NCI-H460 (cell line): ENCODE measurements around the gene PEAK1. TPM values are rescaled to one million over a fixed set of nuclear protein-coding genes. Genes with fewer than 3 reads are reported as not detected.
A peak's percentile ranks its signal among the peaks of the same experiment; 100 is the strongest.

Experiments used
- DNase-seq: peaks from one replicate; pipeline ENCODE4 v3.0.0-alpha.2; 2016; ENCODE audit warnings: low read depth; ENCODE audit errors: extremely low read depth
- total RNA-seq: library from RNA; depleted of rRNA; stranded (reverse); fragments of >200 nt; shearing (Covaris generic); gene quantifications from 2 replicates; pipeline ENCODE4 v1.2.3, GENCODE V29; 2014

The PEAK1 gene
- total RNA-seq, 1 experiment from 2014 or later = 3.8 TPM

DNA sequence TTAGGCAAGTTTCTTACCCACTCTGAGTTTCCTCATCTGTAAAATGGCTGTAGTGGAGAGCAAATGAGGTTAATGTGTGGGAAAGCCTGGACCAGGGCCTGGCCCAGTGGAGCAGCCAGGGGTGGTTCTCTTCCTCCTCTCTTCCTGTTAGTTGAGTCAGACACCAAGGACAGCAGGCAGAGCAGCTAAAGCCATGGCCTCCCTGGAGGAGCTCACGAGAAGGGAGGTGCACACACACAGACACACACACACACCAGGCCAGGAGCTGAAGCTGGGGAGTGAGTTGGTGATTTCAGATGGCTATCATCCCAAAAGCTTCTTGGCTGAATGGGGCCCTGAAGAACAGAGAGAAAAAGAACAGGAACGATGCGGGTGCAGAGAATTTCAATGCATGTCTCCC is 315.7 kb downstream of the PEAK1 start:
- no peak for DNase-seq

GRCh38 chr15:77099741-77100463 is 320.0 kb downstream of the PEAK1 start:
- no peak for DNase-seq

DNA sequence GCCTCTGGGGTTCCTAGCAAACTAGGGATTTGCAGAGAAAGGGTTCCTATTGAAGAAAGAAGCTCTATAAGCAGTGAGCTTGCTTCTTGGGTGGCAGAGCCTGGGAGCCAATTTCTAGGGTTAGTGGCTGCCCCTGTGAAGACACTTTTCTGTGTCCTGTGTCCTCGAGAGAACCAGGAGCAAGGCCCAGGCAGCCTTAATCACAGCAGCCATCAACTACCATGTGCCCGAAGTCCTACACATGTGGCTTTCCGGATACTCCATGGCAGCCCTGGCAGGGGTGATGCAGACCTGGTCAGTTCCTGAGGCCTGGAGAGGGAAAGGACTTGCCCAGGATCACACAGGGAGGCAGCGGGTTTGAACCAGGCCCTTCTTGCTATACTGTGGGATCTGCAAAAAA is 321.3 kb downstream of the PEAK1 start:
- DNase-seq = no peak

GRCh38 chr15:77097921-77098320 is 322.0 kb downstream of the PEAK1 start:
- DNase-seq = no peak

GRCh38 chr15:77097248-77097721 is 322.6 kb downstream of the PEAK1 start:
- DNase-seq = no peak

DNA sequence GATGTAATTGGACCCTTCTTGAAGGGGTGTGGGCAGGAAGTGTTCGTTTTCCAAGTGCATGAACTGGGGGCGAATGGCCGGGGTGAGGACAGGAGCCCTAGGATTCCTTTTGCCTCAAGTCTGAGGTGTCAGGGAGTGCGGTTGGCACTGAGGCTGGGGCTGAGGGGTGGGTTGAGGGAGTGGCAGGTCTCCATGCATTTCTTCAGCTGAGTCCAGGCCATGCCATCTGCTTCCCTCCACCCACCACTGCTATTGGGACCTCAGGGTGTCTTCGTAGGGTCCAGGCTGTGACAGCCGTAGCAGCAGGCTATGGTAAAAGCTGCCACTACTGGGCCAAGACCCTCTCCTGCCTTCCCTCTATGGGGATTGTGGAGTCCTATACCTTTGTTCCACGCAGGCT is 323.4 kb downstream of the PEAK1 start:
- DNase-seq = no peak

DNA sequence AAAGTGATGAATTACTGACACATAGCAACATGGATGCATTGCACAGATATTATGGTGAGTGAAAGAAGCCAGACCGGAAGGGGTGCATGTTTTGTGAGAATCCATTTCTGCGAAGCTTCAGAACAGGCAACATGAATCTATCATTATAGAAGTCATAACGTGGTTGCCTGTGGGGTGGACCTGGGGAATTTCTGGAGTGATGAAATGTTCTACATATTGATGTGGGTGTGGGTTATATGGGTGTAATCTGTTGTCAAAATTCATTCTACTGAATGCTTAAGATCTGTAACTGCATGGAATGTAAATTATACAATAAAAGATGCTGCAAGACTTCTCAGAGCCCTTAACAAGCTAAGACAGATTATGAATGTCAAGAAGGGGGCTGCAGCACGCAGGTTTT is 323.8 kb downstream of the PEAK1 start:
- no peak for DNase-seq

DNA sequence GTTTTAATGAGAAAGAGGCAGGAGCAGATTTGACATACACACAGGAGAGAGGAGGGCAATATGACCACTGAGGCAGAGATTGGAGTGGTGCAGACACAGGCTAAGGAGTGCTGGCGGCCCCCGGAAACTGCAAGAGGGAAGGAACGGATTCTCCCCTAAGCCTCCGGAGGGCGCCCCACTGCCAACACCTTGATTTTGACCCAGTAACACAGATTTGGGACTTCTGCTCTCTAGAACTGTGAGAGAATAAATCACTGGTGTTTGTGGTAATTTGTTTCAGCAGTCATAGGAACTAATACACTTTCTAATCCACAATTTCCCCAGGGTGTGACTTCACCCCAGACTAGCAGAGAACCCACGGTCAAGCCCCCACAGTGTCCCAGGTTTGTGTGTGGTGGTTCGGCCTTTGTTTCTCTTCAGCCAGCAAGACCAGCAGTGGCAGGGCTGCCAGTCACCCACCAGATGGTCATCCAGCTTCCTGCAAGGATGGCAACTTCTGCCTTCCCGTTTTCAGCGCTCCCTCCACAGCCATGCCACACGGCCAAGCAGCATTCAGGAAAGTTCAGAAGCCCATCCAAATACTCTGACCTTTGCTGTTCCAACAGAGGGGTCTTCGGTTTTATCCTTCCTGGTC is 325.4 kb downstream of the PEAK1 start:
- DNase-seq = no peak

DNA sequence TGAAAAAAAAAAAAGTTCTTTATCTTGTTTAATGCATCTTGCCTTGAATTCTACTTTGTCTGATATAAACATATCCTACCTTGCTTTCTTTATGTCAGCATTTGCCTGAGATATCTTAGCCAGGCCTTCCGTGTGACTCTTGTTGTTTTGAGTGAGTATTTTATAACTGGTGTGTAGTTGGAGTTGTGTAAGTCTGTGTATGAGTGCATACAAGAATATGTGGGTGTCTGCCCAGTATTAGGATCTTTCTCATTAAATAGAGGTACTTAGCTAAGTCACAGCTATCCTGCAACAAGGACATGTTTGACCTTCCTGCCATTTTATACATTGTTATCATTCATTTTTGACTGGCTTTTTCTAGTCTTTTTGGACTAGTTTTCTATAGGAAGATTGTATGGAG is 326.5 kb downstream of the PEAK1 start:
- DNase-seq = no peak

DNA sequence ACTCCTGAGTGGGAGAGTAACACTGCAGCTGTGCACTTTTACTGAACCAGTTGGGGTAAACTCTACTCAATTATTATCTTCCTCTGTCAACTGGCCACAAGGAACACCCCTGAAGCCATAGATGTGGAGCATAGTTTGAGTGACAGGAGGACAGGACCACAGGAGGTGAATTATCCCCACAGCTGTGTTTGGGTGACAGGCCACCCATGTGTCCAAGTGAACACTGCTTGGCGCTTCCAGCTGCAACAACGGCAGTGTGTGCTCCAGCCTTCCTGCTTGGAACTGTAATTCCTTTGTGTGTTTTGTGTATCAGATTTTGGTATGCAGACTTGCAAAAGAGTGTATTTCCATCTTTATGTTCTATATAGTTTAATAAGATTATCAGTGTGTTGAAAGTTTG is 328.8 kb downstream of the PEAK1 start:
- DNase-seq = no peak

DNA sequence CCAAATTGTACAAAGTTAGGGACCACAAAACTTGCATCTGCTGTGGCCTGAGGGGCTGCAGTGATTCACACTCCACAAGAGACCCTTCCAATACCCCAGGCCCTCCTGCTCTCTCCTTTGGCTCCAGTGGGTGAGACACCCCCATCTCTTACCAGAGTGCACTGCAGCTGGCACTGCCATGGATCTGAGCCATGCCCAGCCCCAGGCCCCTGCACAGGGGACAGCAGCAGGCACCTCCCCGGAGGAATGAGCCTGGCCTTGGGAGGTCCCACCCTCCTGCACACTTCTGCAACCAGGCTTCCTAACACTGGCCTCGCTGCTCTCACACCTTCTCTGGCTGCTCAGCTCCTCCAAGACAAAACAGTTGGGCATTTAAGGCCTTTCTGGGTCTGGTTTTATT is 332.7 kb downstream of the PEAK1 start:
- DNase-seq = no peak

- DNase-seq = no peak
Observed at GRCh38 chr15:77085297-77085696, 334.6 kb downstream of the PEAK1 start.

GRCh38 chr15:77084436-77084835 is 335.5 kb downstream of the PEAK1 start:
- DNase-seq = no peak

DNA sequence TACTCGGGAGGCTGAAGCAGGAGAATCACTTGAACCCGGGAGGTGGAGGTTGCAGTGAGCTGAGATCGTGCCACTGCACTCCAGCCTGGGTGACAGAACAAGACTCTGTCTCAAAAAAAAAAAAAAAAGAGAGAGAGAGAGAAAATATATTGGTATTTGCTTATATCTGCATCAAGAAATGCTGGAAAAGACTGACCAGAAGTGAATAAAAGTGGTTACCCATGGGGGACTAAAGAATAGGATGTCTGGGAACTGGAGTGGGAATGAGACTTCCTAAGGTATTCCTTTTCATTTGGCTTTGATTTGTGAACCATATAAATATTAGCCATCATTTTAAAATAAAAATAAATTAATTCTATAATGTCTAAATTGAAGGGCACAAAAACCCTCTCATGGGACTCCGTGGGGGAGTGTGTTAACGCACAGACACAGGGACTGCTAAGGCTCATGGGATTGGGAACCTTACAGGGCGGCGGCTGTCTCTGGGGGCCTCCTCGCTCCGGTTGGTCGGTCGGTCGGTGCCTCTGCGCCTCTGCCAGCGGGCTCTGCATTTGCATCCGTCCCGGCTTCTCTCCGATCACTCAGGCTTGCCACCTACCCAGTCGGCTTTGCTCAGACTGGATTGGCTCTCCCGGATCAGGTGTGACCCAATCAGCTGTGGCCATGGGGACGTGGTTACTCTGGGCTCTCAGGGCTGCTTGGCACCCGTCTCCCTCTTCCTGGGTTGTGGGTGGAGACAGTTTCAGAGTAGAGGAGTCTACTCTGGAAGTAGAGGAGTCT is 336.3 kb downstream of the PEAK1 start:
- DNase-seq = peak; percentile 78

DNA sequence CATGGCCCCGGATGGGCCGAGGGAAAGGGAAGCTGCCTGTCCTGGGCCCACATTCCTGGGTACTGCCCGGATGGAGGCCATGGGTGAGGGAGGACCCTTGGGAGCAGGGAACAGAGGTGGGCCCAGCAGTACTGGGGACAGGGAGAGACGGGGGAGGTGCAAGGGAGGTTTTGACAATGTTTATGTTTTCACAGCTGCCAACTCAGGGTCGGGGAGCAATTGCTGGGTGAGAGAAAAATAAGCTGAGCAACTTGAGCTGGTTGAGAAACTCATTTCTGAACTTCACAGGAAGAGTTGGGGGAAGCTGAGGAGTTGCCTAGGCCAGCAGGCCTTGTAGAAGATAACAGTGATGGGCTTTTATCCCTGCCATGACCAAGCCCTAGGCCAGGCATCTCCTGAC is 337.9 kb downstream of the PEAK1 start:
- no peak for DNase-seq

- no peak for DNase-seq
Observed at GRCh38 chr15:77076323-77076915, 343.5 kb downstream of the PEAK1 start.

DNA sequence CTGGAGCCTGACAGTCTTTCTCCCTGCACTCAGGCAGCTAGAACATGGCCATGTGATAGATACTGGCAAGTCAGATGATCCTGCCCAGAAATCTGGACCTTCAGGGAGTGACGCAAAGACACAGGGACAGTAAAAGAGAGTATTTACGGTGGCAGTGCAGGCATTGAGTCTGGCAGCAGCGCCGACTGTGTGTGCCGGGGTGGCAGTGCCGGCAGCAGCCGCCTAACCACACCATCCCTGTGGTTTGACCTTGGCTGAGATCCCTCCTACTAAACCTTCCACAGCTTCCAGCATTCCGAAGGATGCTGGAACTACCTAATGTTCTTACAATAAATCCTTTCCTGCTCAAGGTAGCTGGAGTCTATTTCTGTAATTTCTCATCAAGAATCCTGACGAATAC is 344.4 kb downstream of the PEAK1 start:
- no peak for DNase-seq

DNA sequence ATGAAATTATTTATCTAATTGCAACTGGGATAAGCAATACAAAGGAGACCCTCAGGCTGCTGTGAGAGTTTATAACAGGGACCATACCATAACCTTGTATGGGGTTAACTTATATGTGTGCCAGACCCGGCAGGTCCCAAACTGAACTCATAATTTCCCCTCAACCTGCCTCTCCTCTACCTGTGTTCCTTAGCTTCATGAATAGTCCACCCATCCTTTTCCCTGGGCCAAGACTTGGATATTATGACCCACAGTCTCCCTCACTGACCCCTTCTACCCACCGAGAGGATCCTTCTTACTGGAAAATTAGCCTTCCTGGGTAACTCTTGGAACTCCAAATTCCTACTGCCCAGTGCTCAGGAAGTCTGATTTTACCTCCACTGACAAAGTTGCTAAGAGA is 345.6 kb downstream of the PEAK1 start:
- no peak for DNase-seq

- DNase-seq = no peak
Observed at GRCh38 chr15:77071305-77072223, 348.3 kb downstream of the PEAK1 start.
